ENCODE data around the gene CCDC57.

Gene CCDC57

DNA sequence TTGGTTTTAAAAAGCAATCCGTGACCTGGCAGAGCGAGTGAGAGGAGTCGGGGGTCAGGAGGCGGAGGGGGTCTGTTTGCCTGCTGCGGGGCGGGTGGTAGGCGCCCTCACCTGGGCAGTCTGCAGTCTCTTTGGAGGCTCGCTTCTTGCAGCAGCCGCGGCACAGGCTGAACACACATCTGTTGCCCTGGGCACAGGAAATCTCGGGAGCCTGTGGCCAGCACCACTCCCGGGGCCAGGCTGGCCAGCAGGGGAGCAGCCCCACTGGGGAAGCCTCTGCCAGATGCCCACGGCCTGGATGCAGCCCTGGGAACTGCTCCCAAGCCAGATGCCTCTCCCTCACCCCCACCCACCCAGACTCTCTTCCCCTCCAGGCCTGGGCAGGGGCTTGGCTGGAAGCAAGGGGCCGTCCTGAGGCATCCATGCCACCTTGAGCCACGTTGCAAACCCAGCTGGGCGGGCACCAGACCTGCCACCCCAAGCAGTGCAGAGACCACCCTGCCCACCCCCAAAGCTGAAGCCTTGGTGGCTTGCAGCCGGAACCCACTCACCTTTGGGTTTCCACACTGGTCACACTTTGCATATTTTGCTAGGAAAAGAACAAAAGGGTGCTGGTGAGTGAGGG is 154.3 kb downstream of the CCDC57 start:
- DNase-seq (ENCODE audit: low read depth) = no peak

GRCh38 chr17:82056729-82057621 is 155.7 kb downstream of the CCDC57 start:
- TF ChIP-seq, protein P1, sequence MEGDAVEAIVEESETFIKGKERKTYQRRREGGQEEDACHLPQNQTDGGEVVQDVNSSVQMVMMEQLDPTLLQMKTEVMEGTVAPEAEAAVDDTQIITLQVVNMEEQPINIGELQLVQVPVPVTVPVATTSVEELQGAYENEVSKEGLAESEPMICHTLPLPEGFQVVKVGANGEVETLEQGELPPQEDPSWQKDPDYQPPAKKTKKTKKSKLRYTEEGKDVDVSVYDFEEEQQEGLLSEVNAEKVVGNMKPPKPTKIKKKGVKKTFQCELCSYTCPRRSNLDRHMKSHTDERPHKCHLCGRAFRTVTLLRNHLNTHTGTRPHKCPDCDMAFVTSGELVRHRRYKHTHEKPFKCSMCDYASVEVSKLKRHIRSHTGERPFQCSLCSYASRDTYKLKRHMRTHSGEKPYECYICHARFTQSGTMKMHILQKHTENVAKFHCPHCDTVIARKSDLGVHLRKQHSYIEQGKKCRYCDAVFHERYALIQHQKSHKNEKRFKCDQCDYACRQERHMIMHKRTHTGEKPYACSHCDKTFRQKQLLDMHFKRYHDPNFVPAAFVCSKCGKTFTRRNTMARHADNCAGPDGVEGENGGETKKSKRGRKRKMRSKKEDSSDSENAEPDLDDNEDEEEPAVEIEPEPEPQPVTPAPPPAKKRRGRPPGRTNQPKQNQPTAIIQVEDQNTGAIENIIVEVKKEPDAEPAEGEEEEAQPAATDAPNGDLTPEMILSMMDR (IDR thresholded peaks at IDR 0.05; ENCODE audit: insufficient read depth, low read depth, low read length, missing control alignments) = no peak
- no peak overlapping the region for H3K4me3 ChIP-seq (ENCODE audit: low read depth, low read length)
- no peak for DNase-seq (ENCODE audit: low read depth)

More for the DNA sequence above, 154.3 kb downstream of the CCDC57 start:
- no peak overlapping the region for H3K4me3 ChIP-seq (ENCODE audit: low read depth, low read length)
- TF ChIP-seq, protein P1 (IDR thresholded peaks at IDR 0.05; ENCODE audit: insufficient read depth, low read depth, low read length, missing control alignments) = no peak

DNA sequence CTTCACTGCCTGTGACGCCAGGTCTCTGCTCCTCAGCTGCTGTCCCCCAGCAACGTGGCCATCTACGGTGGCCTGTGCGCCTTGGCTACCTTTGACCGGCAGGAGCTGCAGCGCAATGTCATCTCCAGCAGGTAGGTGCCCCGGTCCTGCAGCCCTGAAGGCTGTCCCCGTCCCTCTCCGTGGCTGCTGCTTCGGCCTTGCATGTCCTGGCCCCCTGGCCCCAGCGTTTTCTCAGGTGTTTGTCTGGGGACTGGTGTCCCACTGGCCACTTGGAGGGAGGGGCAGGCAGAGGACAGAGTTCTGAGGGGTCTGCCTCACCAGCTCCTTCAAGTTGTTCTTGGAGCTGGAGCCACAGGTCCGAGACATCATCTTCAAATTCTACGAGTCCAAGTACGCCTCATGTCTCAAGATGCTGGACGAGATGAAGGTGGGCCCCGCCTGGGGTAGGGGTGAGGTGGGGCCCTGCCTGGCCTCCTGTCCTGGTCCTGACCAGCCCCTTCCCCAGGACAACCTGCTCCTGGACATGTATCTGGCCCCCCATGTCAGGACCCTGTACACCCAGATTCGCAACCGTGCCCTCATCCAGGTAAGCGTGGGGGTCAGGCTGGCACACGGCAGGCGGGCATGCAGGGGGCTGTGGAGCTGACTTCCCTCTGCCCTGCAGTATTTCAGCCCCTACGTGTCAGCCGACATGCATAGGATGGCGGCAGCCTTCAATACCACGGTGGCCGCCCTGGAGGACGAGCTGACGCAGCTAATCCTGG is 156.5 kb downstream of the CCDC57 start:
- TF ChIP-seq, protein P1 (IDR thresholded peaks at IDR 0.05; ENCODE audit: insufficient read depth, low read depth, low read length, missing control alignments) = no peak
- H3K4me3 ChIP-seq (ENCODE audit: low read depth, low read length) = no peak overlapping the region
- DNase-seq (ENCODE audit: low read depth) = no peak

- DNase-seq (ENCODE audit: low read depth) = no peak
- TF ChIP-seq, protein P1 (IDR thresholded peaks at IDR 0.05; ENCODE audit: insufficient read depth, low read depth, low read length, missing control alignments) = no peak
- no peak overlapping the region for H3K4me3 ChIP-seq (ENCODE audit: low read depth, low read length)
These were observed 157.3 kb downstream of the CCDC57 start for GRCh38 chr17:82055023-82055964.

DNA sequence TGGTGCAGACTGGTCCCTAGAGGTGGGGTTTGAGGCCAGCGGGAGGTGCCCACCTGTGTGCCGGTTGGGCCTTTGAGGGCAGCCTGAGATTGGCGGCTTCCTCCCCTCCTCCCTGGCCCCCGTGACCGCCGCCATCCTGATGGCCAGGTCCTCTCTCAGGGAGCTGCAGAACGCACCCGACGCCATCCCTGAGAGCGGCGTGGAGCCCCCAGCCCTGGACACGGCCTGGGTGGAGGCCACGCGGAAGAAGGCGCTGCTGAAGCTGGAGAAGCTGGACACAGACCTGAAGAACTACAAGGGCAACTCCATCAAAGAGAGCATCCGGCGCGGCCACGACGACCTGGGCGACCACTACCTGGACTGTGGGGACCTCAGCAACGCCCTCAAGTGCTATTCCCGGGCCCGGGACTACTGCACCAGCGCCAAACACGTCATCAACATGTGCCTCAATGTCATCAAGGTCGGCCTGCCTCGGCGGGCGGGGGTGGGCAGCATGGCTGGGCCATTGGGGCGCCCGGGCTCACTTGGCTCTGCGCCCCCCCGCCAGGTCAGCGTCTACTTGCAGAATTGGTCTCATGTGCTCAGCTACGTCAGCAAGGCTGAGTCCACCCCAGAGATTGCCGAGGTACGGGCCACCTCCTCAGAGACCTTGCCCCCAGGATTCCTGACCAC is 158.2 kb downstream of the CCDC57 start:
- TF ChIP-seq, protein P1 (IDR thresholded peaks at IDR 0.05; ENCODE audit: insufficient read depth, low read depth, low read length, missing control alignments) = no peak
- DNase-seq (ENCODE audit: low read depth) = no peak
- no peak overlapping the region for H3K4me3 ChIP-seq (ENCODE audit: low read depth, low read length)

Measured in GM12865 (cell line).